Measurements from ENCODE around the gene RTN4RL1. TPM values are rescaled to one million over a fixed set of nuclear protein-coding genes. Genes with fewer than 3 reads are reported as not detected.

RTN4RL1 gene
- total and polyA plus RNA-seq, 2 of the 13 experiments (the other 11 are each of a cell fraction or from before 2014, with no cell fraction given), result 0.01 TPM; not detected in 1

- TF ChIP-seq SKIL (CRISPR knock-in tag; IDR thresholded peaks at IDR 0.05; ENCODE audit: borderline replicate concordance), result no peak
- TF ChIP-seq MBNL3 (CRISPR knock-in tag; conservative IDR thresholded peaks at IDR 0.05), result no peak
- TF ChIP-seq MNT (IDR thresholded peaks at IDR 0.05), result no peak
- TF ChIP-seq PATZ1 (CRISPR knock-in tag; IDR thresholded peaks at IDR 0.05), result no peak
- no peak for TF ChIP-seq ZNF616 (CRISPR knock-in tag; IDR thresholded peaks at IDR 0.05; ENCODE audit: low read depth)
- TF ChIP-seq GLMP (CRISPR knock-in tag; IDR thresholded peaks at IDR 0.05; ENCODE audit: borderline replicate concordance), result no peak
- TF ChIP-seq HDAC2 (CRISPR knock-in tag; IDR thresholded peaks at IDR 0.05), result 0 out of 2 replicates have a peak, but pooled peaks have one; percentile 29
- 0 out of 2 replicates have a peak, but pooled peaks have one; percentile 44 for TF ChIP-seq HMG20B (CRISPR knock-in tag; conservative IDR thresholded peaks at IDR 0.05)
- peak; percentile 71 for TF ChIP-seq ZFX (CRISPR knock-in tag; IDR thresholded peaks at IDR 0.05; ENCODE audit: low read depth)
- no peak for TF ChIP-seq DMTF1 (CRISPR knock-in tag; IDR thresholded peaks at IDR 0.05)
- no peak for TF ChIP-seq SRSF4 (IDR thresholded peaks at IDR 0.05; ENCODE audit: low read depth, low read length, poor library complexity, severe bottlenecking)
- no peak for TF ChIP-seq ZNF564 (CRISPR knock-in tag; IDR thresholded peaks at IDR 0.05)
- no peak for TF ChIP-seq ZFP91 (CRISPR knock-in tag; IDR thresholded peaks at IDR 0.05; ENCODE audit: borderline replicate concordance)
- TF ChIP-seq NFKB2 (CRISPR knock-in tag; IDR thresholded peaks at IDR 0.05; ENCODE audit: borderline replicate concordance), result 0 out of 2 replicates have a peak, but pooled peaks have one; percentile 2
- no peak for TF ChIP-seq ZNF570 (CRISPR knock-in tag; IDR thresholded peaks at IDR 0.05; ENCODE audit: borderline replicate concordance)
These were observed 29.7 kb downstream of the RTN4RL1 start (continued) for GRCh38 chr17:1995321-1995892.

All from HepG2 (cell line).